ENCODE results near the gene GPATCH2.

The GPATCH2 gene

DNA sequence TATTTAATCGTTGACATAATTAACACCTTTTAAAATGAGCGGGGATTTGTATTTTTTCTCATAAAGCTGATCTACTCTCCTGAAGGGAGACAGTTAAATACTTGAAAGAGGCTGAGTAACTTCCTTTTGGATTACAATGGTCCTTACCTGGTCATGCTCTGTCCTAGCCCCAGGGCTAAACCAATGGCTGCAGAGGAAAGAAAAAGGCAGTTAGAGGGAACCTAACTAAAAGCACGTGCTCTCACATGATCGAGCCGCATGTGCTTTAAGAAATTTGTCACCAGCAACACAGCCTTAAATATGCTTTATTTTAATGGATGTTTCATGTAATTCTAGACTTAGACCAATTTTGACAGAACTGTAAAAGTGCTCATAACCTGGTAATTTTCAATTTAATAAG, 132.7 kb downstream of the GPATCH2 start:
- H3K4me3 ChIP-seq (ENCODE audit: low read depth, low read length): no peak overlapping the region
- TF ChIP-seq, protein P1, sequence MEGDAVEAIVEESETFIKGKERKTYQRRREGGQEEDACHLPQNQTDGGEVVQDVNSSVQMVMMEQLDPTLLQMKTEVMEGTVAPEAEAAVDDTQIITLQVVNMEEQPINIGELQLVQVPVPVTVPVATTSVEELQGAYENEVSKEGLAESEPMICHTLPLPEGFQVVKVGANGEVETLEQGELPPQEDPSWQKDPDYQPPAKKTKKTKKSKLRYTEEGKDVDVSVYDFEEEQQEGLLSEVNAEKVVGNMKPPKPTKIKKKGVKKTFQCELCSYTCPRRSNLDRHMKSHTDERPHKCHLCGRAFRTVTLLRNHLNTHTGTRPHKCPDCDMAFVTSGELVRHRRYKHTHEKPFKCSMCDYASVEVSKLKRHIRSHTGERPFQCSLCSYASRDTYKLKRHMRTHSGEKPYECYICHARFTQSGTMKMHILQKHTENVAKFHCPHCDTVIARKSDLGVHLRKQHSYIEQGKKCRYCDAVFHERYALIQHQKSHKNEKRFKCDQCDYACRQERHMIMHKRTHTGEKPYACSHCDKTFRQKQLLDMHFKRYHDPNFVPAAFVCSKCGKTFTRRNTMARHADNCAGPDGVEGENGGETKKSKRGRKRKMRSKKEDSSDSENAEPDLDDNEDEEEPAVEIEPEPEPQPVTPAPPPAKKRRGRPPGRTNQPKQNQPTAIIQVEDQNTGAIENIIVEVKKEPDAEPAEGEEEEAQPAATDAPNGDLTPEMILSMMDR (IDR thresholded peaks at IDR 0.05; ENCODE audit: low read depth, low read length): no peak

DNA sequence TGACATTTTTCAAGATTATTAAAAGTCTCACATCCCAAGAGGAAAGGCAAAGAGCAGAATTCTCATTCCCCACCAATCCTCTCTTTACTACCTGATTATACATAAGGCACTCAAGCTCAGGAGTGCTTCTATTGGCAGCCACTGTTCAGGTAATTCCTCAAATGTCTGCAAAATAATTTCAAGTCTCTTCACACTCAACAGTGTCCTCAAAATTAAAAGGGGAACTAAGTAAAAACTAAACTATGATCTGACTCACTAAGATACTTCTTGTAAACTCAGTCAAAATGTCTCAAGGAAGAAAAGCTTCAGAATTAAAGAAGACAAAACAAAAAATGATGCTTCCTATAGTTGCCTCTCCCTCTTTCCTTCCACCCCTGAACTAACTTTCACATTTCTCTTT, 135.6 kb downstream of the GPATCH2 start:
- H3K4me3 ChIP-seq (ENCODE audit: low read depth, low read length): no peak overlapping the region
- TF ChIP-seq, protein P1 (IDR thresholded peaks at IDR 0.05; ENCODE audit: low read depth, low read length): no peak

DNA sequence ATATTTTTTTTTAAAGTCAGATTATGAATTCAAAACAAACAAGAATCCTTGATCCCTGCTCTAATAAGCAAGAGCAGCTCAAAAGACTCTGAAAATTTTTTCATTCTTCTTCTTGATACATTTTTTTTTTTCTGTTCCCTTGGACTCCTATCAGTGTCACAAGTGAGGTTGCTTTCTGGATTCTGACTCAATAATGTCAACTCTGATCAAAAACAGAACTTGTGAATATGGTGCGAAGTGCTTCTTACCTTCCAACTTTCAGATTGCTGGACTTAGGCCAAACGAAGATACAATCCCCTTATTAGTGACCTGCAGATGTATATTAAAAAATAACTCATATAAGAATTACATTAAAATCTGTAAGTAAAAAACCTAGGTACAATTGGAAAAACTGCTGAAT, 136.1 kb downstream of the GPATCH2 start:
- TF ChIP-seq, protein P1 (IDR thresholded peaks at IDR 0.05; ENCODE audit: low read depth, low read length): no peak
- no peak overlapping the region for H3K4me3 ChIP-seq (ENCODE audit: low read depth, low read length)

DNA sequence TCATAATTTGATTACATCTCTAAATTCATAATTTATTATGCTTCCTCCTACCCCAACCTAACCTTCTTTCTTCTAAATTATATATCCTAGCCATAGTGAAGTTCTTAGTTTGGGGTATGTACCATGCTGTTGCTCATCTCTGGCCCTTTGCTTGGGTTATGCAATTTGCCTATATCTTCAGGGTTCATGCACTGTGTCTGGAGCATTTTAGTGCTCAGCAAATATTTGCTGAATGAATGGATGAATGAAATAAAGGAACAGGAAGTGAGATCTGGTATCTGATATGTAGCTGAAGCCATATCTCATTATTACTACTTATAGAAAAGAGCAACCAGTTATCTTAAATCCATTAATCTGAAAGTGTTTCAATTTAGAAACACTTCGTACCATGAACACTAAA, 137.6 kb downstream of the GPATCH2 start:
- H3K4me3 ChIP-seq (ENCODE audit: low read depth, low read length): no peak overlapping the region
- TF ChIP-seq, protein P1 (IDR thresholded peaks at IDR 0.05; ENCODE audit: low read depth, low read length): no peak

DNA sequence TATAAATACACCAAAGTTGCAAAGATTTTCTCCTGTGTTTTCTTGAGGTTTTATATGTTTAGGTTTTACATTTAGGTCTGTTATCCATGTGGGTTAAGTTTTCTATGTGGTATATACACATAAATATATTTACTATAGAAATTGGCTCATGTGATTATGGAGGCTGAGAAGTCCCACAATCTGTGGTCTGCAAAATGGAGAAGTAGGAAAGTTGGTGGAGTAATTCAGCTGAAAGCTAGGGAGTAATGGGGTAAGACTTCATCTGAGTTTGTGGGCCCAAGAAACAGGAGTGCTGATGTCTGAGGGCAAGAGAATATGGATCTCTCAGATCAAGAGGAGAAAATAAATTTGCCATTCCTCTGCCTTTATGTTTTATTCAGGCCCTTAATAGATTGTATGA, 146.0 kb downstream of the GPATCH2 start:
- no peak overlapping the region for H3K4me3 ChIP-seq (ENCODE audit: low read depth, low read length)
- TF ChIP-seq, protein P1 (IDR thresholded peaks at IDR 0.05; ENCODE audit: low read depth, low read length): no peak

DNA sequence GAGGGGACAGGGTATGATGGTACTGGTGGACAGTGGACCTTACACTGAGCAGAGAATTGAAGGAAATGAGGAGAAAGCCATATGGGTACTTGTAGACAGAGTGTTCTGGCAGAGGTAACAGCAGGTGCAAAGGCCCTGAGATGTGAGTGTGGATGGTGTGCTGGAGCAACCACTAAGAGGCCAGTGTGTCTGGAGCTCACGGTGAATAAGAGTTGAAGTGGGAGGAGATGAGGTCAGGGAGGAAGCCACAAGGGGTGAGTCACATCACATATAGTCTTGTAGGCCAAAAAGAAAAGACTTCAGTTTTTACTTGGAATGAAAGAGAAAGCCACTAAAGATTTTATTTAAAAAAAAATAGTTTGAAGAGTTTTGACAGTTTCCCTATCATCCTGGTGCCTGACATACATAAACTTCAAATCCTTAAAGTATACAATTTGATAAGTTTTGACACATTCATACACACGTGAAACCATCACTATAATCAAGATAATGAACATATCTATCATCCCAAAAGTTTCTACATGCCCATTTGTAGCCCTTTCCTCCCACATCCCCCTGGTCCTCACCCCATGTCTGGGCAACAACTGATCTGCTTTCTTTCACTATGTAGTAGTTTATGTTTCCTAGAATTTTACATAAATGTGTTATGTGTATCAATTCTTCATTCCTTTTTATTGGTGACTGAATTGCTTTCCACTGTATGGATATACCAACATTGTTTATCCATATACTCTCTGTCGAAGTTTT, 148.4 kb downstream of the GPATCH2 start:
- no peak overlapping the region for H3K4me3 ChIP-seq (ENCODE audit: low read depth, low read length)
- TF ChIP-seq, protein P1 (IDR thresholded peaks at IDR 0.05; ENCODE audit: low read depth, low read length): no peak

DNA sequence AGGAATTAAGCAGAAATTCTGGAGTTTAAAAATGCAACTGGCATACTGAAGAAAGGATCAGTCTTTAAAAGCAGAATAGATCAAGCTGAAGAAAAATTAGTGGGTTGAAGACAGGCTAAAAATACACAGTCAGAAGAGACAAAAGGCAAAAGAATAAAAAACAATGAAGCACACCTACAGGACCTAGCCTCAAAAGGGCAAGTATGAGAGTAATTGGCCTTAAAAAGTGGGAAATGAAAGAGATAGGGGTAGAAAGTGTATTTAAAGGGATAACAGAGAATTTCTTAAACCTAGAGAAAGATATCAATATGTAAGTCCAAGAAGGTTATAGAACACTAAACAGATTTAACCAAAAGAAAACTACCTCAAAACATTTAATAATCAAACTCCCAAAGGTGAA, 152.4 kb downstream of the GPATCH2 start:
- TF ChIP-seq, protein P1 (IDR thresholded peaks at IDR 0.05; ENCODE audit: low read depth, low read length): no peak
- no peak overlapping the region for H3K4me3 ChIP-seq (ENCODE audit: low read depth, low read length)

Data from WI38 (cell line).